HepG2 (cell line): ENCODE measurements around the gene PBX1. TPM values are rescaled to one million over a fixed set of nuclear protein-coding genes. Genes with fewer than 3 reads are reported as not detected.

Experiments used
- ATAC-seq: fragments of 200-7000 bp; cut with Tn5 transposase; 3 replicates; pipeline ENCODE4 v1.9.1; 2020; ENCODE audit warnings: mild to moderate bottlenecking, moderate library complexity
- BruUV-seq: library from RNA; stranded (reverse); fragments of 400-500 nt; replicated peaks from 2 replicates; lab custom pipeline; 2021; lab: Mats Ljungman, UMichigan
- CTCF ChIA-PET: fragments of 300-600 bp; formaldehyde crosslinking; extraction: SDS; loops from one replicate; lab custom pipeline; 2021; ENCODE audit warnings: low total read pairs, inconsistent platforms, low intra/inter-chr PET ratio; lab: Yijun Ruan, JAX
- POLR2A ChIA-PET: fragments of 350-600 bp; sonication (Branson Sonifier 250); formaldehyde crosslinking; loops from one replicate; lab custom pipeline; 2020; ENCODE audit warnings: antibody characterized with exemption, inconsistent platforms; lab: Yijun Ruan, JAX
- DNase-seq: peaks from one replicate; pipeline ENCODE4 v3.0.0-alpha.2; 2015; ENCODE audit warnings: low spot score
- FAIRE-seq: peaks from 3 replicates; lab custom pipeline; 2011; peaks lifted over from hg19 to GRCh38; lab: Jason Lieb, UNC
- H2AFZ ChIP-seq: one replicate; pipeline ENCODE4 v1.6.1; 2011; ENCODE audit warnings: low read length, inconsistent platforms
- H3K27ac ChIP-seq: fragments of 300-600 bp; 3 replicates; pipeline ENCODE4 v1.8.0; 2011; ENCODE audit warnings: mixed run types, mild to moderate bottlenecking, mixed read lengths, low read length, inconsistent platforms; ENCODE audit not compliant: insufficient read depth; ENCODE audit errors: extremely low read length
- H3K27me3 ChIP-seq, 2 experiments: fragments of 200-600 bp in 1 of 2; 2 replicates in 1 of 2; 3 replicates in 1 of 2; pipeline versions ENCODE4 v1.6.0 to v1.8.0; 2011; ENCODE audit warnings: low read length in 2 of 2, mild to moderate bottlenecking in 2 of 2, moderate library complexity in 2 of 2, inconsistent platforms in 1 of 2; ENCODE audit not compliant: insufficient read depth in 2 of 2, control insufficient read depth in 1 of 2
- H3K36me3 ChIP-seq, 2 experiments: fragments of 200-600 bp in 1 of 2; replicated peaks in 1 of 2; 2 replicates in 1 of 2; 3 replicates in 1 of 2; pipeline versions ENCODE4 v1.5.1 to v1.8.0; 2011; ENCODE audit warnings: low read length in 2 of 2, inconsistent platforms in 1 of 2; ENCODE audit not compliant: insufficient read depth in 2 of 2, control insufficient read depth in 1 of 2
- H3K4me1 ChIP-seq: 2 replicates; pipeline ENCODE4 v1.5.1; 2012; ENCODE audit warnings: low read length, inconsistent platforms; ENCODE audit not compliant: insufficient read depth
- H3K4me2 ChIP-seq: 2 replicates; pipeline ENCODE4 v1.6.0; 2011; ENCODE audit warnings: low read depth, low read length, inconsistent platforms
- H3K4me3 ChIP-seq, 3 experiments: fragments of 200-600 bp in 1 of 3; sonication (generic), shearing (Covaris generic) in 1 of 3; replicated peaks in 1 of 3; 2 replicates each; pipeline ENCODE4 v1.5.1; 2011 to 2016; ENCODE audit warnings: low read length in 3 of 3, inconsistent platforms in 2 of 3, low read depth in 2 of 3, mild to moderate bottlenecking in 2 of 3, control low read depth in 1 of 3, mixed read lengths in 1 of 3; ENCODE audit not compliant: insufficient read depth in 1 of 3
- H3K79me2 ChIP-seq: one replicate; pipeline ENCODE4 v1.6.1; 2011; ENCODE audit warnings: low read length, inconsistent platforms; ENCODE audit not compliant: insufficient read depth
- H3K9ac ChIP-seq: 2 replicates; pipeline ENCODE4 v1.6.0; 2011; ENCODE audit warnings: mild to moderate bottlenecking, low read depth, low read length, inconsistent platforms; ENCODE audit not compliant: insufficient read depth
- H3K9me3 ChIP-seq: 2 replicates; pipeline ENCODE4 v1.5.1; 2012; ENCODE audit warnings: mild to moderate bottlenecking, low read length
- H4K20me1 ChIP-seq: 2 replicates; pipeline ENCODE4 v1.6.0; 2011; ENCODE audit warnings: inconsistent platforms, mild to moderate bottlenecking, low read length, moderate library complexity; ENCODE audit not compliant: insufficient read depth
- AFF4 ChIP-seq: sonication (generic); formaldehyde crosslinking; IDR thresholded peaks from 2 replicates; pipeline ENCODE4 v1.4.0; 2020; ENCODE audit warnings: missing genetic modification reagents
- DDIT3 ChIP-seq: sonication (generic); formaldehyde crosslinking; IDR thresholded peaks from 2 replicates; pipeline ENCODE4 v1.4.0; 2020; ENCODE audit warnings: mild to moderate bottlenecking, missing genetic modification reagents
- DMAP1 ChIP-seq: IDR thresholded peaks from 2 replicates; pipeline ENCODE4 v1.6.1; 2016
- KLF9 ChIP-seq: IDR thresholded peaks from 2 replicates; pipeline ENCODE4 v1.6.1; 2016; ENCODE audit warnings: low read depth
- THYN1 ChIP-seq: sonication (generic); formaldehyde crosslinking; IDR thresholded peaks from 2 replicates; pipeline ENCODE4 v1.8.1; 2023; ENCODE audit warnings: low read depth, mild to moderate bottlenecking, moderate library complexity, missing genetic modification reagents, borderline replicate concordance
- ZBED4 ChIP-seq: sonication (generic); formaldehyde crosslinking; IDR thresholded peaks from 2 replicates; pipeline ENCODE4 v1.4.0; 2020; ENCODE audit warnings: missing genetic modification reagents, borderline replicate concordance
- ZFAT ChIP-seq: sonication (generic); formaldehyde crosslinking; conservative IDR thresholded peaks from 2 replicates; pipeline ENCODE4 v1.8.1; 2023; ENCODE audit warnings: missing genetic modification reagents, inconsistent platforms
- ZNF570 ChIP-seq: sonication (generic); formaldehyde crosslinking; IDR thresholded peaks from 2 replicates; pipeline ENCODE4 v1.4.0; 2020; ENCODE audit warnings: mild to moderate bottlenecking, missing genetic modification reagents, borderline replicate concordance
- WGBS: methylation state at CpG from one replicate; pipeline ENCODE4 v1.1.6; 2017; ENCODE audit warnings: low lambda C conversion rate; 5-methylcytosine and 5-hydroxymethylcytosine counted together
- in situ Hi-C: cut with HindIII; loops from 2 replicates; pipeline ENCODE4 v1.10.0; 2017; ENCODE audit warnings: low pct_unique_long_range_greater_than_20kb; ENCODE audit not compliant: extremely low pct_ligation_motif_present
- intact Hi-C: fragments of 100-400 bp; cut with micrococcal nuclease; formaldehyde crosslinking; loops from one replicate; pipeline ENCODE4 v1.10.0; 2022; ENCODE audit not compliant: unreplicated experiment
- polyA plus RNA-seq, 8 experiments: library from polyadenylated mRNA; depleted of rRNA in 3 of 8; stranded (reverse) in 7 of 8; unstranded in 1 of 8; fragments of >200 nt; fragmentation: Illumina TruSeq in 4 of 8; extraction: Trizol in 4 of 8; gene quantifications; 2 replicates each; pipeline versions ENCODE4 v1.2.1 to v1.2.3, GENCODE V29; 2011 to 2016; ENCODE audit warnings: low read depth in 4 of 8, missing spikeins in 1 of 8, mixed read lengths in 1 of 8; ENCODE audit not compliant: insufficient read depth in 1 of 8
- total RNA-seq, 5 experiments: library from RNA; depleted of rRNA; stranded (reverse); fragments of >200 nt; fragmentation: Illumina TruSeq; extraction: Trizol; gene quantifications; 2 replicates each; pipeline ENCODE4 v1.2.3, GENCODE V29; 2016; ENCODE audit warnings: low read depth in 1 of 5

PBX1 gene
- total and polyA plus RNA-seq, 2 of the 13 experiments (the other 11 are each of a cell fraction or from before 2014, with no cell fraction given) = 0.24 TPM; not detected in 1

GRCh38 chr1:164725401-164725800, 166.4 kb downstream of the PBX1 start:
- Histone ChIP-seq H3K4me3 (no peak overlapping the region), H3K27me3 (no peaks in the 10 kb centered on the region), H3K4me1 (no peaks in the 10 kb centered on the region), H3K27ac (no peak overlapping the region), H3K4me2 (no peak overlapping the region), H3K9me3 (no peaks in the 10 kb centered on the region), H3K9ac (no peak overlapping the region), H3K36me3 (no peaks in the 10 kb centered on the region), H3K79me2 (no peaks in the 10 kb centered on the region), H4K20me1 (no peaks in the 10 kb centered on the region), H2AFZ (no peak overlapping the region)
- ChIA-PET CTCF (no interaction called here), POLR2A (no interaction called here)
- DNase-seq (no peak), FAIRE-seq (no peak), ATAC-seq (no peak)
- in situ Hi-C loops (no loop called here), intact Hi-C loops (no loop called here)
- BruUV-seq = no TSS peak
- WGBS = 63% methylated on average over 4 of the region's 4 CpGs
- TF ChIP-seq ZNF570 (CRISPR knock-in tag) (no peak), ZBED4 (CRISPR knock-in tag) (no peak), DDIT3 (CRISPR knock-in tag) (no peak), AFF4 (no peak), THYN1 (CRISPR knock-in tag) (no peak), DMAP1 (CRISPR knock-in tag) (no peak), KLF9 (no peak), ZFAT (CRISPR knock-in tag) (no peak)
- TF ChIP-seq, all 625 proteins: peak for 0
